ENCODE measurements around the gene ISCA2.

ISCA2 gene

DNA sequence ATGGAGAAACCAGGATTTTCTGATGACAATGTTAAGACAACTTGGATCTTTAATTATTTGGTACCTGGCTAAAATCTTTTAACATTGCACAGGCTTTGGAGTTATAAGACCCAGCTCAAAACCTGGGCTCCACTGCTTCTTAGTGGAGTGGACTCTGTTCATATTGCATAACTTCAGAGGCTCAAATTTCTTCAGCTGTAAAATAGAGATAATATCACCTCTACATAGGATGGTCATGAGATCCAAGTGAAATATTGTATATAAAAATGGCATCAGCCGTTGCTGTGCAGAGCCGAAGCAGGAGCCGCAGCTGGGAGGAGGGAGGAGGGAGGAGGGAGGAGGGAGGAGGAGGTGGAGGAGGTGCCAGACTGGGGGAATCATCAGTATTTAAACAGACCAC is 11.0 kb upstream of the ISCA2 start:
- no peak for DNase-seq (ENCODE audit: low read depth, low spot score)

DNA sequence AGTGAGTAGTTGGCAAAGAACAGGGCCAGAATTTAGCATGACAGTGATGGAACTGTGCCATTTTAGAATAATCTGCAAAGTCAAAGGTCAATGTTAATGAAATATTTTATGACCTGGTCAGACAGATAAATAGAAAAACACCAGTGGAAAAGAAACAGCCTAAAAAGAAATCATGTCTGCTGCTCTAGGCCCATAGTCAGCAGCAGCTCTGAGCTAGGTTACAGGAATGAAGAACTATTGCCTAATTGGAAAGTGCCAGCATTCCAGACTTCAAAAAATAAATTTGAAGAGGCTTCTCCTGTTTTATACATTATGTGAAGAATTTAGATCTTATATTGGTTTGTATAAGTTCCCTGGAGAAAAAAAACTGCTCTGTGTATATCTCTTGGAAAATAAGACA is 10.2 kb upstream of the ISCA2 start:
- no peak for DNase-seq (ENCODE audit: low read depth, low spot score)

DNA sequence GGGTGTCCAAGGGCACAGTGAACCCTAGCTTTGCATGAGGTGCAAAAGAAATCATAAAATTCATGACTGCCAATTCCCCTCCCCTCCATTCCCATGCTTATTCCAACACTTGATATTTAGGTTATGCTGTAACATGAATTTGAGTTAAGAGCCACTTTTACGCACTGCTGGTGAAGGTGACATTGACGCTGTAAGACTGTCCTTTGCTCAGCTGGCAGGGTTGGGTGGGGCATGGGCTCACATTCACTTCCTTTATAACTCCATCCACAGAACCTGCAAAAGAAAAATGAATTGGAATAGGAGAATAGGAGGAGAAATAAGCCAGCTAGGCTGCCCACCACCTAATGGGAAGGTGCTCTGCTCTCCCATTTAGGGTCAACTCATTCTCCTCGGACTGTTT is 7.4 kb upstream of the ISCA2 start:
- no peak for DNase-seq (ENCODE audit: low read depth, low spot score)

DNA sequence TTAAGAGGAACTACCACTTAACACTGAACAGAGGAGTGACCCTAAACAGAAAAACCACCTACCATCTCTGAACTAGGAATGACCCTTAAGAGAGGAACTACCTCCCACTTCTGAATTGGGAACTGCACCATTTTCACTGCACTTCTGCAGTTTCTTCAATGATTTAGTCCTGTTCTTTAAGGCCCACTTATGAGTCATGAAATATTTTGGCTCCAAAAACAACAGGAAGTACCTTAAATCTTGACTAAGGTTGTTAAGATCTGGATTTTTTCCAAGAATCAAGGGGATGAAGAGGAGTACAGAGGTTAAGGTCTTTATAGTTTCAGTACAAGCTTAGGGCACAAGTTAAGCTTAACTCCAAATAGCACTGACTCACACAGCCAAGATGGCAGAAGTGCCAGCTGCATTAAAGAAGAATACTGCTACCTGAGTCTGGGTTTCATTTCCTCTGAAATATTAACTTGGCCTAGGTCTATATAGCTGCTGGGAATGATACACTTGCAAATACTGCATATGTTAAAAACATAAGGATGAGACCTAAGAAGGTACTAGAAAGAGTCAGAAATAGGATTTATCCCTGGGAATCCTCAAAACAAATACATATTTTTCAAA is 4.7 kb upstream of the ISCA2 start:
- no peak for DNase-seq (ENCODE audit: low read depth, low spot score)

DNA sequence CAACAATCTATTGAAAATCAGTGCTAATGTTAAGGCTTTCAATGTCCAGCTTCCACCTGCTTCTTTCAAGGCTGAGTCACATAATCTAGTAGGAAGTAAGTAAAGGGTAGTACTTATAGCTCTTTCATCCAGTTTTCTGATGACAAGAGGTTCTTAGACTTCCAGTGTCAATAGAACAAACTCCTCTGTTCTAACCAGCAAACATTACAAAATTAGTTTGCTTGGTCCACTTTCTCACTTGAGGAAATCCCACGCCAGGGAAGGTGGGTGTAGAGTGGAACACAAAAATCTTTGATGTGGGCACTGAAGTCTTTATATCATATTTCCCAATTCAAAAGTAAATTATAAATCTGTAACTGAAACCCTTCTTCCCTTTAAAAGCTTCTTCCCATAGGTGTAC is 3.1 kb upstream of the ISCA2 start:
- DNase-seq (ENCODE audit: low read depth, low spot score): no peak

DNA sequence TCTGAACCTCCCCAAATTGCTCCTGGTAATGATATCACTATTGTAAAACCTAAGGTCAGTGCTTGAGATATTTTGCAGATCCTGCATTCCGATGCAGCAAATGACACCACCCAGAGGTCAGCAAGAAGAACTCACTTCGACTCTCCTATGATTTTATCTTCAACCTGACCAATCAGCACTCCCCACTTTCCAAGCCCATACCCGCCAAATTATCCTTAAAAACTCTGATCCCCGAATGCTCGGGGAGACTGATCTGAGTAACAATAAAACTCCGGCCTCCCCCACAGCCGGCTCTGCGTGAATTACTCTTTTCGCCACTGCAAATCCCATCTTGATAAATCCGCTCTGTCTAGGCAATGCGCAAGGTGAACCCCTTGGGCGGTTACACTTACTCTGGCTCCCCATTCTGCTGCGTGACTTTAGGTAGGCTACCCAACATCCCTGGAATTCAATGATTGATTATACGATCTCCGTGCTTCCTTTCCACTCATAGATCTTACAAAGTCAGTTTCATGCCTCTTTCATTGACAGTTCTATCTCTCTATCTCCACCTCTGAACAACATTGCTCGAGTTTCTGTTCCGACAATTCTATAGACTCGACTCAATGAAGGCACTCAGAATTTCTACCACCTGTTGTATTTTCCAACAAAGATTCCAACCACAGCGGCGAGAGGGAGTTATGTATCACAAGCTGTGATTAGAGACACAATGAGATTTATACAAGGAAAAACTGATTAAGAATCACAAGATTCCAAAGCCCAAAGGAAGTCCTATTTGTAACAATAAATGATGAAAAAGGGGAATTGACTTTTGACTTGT is 1.4 kb upstream of the ISCA2 start:
- no peak for DNase-seq (ENCODE audit: low read depth, low spot score)

DNA sequence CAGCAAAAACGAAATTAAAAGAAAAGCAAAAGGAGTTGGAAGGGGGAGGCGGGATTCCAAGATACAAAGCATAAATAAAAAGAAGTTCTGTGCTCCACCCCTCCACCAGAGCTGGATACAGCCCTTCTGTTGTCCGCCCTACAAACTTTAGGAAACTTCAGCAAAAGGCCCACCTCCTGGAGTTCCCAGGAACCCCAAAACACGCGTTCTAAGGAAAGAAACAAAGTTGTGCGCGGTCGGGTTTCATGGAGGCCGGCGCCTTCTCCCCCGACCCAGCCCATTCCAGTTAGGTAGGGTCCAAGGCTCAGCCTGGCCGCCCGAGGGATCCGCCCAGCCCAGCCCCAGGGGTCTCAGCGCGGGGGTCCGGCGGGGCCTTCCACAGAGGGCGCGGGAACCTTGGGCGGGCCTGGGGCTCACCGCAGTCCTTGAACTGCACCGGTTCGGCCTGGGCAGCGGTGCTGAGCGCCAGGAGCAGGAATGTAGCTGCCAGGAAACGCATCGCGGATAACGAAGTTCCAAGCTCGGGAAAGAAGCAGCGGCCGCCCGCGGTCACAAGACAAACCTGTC is 706 bp upstream of the ISCA2 start, which contains the start of gene NPC2:
Gene NPC2, minus strand, starts transcription at position 530 of the 567 bp plus-strand sequence. Its CDS starts 31 bp downstream, at position 499.
- DNase-seq (ENCODE audit: low read depth, low spot score): no peak

DNA sequence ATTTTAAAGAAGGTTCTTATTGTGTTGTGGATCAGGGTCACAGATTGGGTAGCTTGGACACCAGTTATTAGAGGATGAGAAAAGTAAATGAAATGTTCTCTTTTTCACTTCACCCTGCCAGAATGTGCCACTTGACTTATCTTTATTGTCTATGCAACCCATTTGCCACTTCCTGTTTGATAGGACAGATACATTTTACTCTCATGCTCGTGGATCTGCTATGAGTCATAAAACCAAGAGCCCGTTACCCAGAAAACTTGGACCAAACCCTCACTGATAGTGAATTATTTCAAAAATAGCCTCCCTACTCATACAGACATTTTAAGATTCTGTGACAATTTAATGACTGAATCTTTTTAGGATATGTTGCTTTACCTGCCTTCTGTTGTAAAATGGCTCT is 1.8 kb downstream of the ISCA2 start:
- no peak for DNase-seq (ENCODE audit: low read depth, low spot score)

DNA sequence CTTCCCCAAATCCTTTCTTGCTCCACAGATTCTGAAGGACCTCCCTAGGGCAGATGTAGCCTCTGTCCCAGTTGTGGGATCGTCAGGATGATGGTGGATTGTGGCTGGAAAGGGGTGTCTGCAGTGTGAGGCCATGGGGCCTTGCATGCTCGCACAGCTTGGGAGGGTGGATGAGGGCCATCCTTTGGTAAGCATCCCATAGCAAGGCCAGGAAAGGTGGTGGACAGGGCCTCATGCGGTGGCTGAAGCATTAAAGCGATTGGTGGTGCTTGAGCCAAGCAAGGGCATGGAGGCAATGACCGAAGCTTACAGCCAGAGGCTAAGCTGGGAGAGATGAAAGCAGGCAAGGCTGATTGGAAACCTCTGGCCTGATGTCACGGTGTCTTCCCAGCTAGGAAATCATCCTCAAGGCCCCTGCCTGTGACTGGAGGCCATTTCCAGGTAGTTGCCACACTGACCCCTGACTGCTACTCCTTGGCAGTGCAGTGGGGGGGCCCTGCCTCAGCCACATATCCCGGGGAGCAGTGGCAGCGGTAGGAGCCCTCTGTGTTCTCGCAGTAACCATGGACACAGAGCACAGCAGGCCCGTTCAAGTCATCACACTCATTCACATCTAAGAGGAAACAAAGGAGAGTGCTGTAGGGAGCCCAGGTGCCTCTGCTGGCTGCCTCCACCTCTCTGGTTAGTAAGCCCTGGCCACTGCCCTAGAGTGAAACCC is 7.0 kb downstream of the ISCA2 start:
- DNase-seq (ENCODE audit: low read depth, low spot score): no peak

DNA sequence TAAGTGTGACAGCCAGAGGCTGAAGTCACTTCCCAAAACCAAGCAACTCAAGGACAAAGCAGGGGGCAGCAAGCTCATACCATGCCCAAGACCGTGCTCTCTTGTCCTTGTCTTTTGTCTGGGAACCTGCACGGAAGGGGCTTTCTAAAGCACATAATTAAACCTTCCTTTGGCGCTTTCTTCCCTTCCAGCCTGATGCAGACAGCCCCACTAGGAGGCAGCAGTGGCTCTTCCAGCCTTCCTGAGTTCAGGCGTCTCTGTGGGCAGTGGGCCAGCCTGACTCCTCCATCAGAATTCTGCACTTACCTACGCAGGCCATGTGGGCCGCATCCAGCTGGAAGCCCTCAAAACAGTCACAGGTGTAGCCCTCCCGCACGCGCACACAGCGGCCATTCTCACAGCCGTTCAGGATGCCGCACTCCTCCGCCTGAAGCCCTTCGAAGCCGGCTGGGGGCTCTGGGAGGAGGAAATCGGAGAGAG is 7.6 kb downstream of the ISCA2 start:
- DNase-seq (ENCODE audit: low read depth, low spot score): no peak

DNA sequence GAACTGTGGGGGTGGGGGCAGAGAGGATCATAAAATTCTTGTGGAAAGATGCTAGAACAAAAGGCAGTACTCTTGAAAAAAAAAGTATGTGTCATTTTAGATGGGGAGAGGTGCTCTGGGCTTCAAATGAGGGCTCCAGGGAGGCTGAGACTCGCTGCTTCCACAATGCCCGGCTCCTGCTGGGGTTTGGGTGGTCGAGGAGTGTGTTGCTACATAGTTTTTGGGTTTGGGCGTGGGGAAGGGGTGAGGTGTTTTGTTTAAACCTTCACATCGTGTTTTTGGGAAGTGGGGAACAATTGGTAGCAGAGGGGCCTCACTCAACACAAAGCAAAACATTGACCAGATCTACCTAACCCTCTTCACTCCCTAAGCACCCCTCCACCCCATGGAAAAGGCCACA is 8.1 kb downstream of the ISCA2 start:
- DNase-seq (ENCODE audit: low read depth, low spot score): no peak

DNA sequence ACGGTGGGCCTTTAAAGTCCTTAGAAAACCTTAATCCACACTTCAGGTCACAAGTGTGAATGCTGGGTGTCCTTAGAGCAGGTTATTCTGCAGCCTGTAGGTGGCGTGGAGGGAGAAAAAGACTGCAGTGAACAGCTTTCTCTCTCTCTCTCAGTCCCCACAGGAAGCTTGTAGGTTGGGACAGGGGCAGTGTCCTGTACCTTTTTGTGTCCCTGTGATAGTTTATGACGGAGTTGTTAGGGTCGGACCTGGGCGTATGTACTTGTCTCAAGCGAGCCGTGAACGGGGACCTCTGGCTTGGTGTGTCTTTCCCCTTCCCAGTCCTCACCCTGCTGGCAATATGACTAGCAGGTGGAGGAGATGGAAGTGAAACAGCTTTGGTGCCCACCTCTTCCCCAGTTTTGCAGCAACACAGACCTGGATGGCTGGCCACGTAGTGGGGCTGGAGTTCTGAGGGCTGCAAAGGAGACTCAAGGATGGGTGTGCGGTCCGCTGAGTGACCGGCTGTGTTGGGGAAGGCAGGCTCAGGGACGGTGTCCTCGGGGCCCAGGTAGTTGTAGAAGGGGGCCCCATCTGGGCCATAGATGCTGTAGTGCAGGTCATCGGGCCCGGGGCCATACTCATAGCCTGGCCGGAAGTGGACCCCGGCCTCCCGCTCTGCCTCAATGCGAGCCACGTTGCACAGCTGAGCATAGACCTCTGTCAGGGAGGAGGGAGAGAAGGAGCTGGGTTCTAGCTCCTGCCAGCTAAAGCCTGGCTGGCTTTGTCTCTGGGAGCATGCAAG is 8.9 kb downstream of the ISCA2 start:
- no peak for DNase-seq (ENCODE audit: low read depth, low spot score)

DNA sequence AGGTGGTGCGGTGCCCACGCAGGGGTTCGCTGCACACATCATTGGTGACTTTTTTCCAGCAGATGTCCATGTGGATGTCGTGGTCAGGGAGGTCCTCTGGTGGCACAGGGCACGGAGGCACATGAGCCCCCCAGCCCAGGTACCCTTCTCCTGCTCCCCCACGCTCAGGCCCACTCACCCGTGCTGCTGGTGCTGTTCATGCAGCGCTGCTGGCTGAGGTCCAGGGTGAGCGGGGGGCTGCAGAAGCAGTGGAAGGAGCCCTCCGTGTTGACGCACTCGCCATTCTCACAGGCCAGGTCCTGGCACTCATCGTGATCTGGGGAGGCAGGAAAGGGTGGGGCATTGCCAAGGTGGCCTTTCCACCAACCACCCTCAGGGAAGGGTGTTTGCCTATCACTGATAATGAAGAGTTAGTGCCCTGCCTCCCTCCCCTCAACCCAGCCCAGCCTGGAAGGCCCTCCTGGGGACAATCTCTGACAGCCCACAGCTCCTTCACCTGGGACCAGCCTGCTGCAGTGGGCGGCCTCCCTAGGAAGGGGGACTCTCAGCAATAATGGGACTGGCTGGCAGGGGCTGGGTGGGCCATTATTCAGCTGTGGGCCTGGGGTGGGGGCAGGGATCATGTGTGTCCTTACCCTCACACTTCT is 9.8 kb downstream of the ISCA2 start:
- DNase-seq (ENCODE audit: low read depth, low spot score): no peak

DNA sequence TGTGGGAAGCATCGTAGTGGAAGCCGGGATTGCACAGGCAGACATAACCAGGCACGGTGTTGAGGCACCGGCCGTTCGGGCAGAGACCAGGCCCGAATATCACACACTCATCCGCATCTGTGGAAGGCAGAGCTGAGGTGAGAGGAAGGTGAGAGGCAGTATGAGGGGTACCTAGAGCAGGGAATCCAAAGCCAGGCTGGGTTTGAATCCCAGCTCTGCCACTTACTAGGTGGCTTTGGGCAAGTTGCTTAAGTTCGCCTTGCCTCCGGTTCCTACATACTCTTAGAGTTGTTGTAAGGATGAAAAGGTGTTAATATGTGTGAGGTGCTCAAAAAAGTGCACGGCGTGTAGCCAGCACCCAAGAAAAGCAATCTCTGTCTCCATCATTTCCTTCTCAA is 10.4 kb downstream of the ISCA2 start:
- DNase-seq (ENCODE audit: low read depth, low spot score): no peak

DNA sequence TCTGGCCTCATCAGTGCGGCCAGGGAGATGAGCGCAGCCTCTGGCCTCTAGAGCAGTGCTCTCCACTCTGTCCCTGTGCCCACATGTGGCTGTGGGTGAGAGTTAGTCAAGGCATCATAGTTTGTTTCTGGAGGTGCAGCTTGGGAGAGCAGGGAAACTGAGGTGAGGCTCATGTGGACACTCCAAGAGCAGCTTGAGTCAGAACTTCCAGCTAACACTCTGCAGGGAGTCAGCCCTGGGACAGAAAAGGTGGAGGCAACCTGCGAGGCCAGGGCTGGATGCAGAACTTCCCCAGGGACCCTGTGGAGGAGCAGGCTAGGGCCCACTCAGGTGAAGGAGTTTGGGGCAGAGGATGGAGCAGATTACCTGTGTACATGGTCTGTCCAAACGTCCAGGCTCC is 10.8 kb downstream of the ISCA2 start:
- DNase-seq (ENCODE audit: low read depth, low spot score): no peak

DNA sequence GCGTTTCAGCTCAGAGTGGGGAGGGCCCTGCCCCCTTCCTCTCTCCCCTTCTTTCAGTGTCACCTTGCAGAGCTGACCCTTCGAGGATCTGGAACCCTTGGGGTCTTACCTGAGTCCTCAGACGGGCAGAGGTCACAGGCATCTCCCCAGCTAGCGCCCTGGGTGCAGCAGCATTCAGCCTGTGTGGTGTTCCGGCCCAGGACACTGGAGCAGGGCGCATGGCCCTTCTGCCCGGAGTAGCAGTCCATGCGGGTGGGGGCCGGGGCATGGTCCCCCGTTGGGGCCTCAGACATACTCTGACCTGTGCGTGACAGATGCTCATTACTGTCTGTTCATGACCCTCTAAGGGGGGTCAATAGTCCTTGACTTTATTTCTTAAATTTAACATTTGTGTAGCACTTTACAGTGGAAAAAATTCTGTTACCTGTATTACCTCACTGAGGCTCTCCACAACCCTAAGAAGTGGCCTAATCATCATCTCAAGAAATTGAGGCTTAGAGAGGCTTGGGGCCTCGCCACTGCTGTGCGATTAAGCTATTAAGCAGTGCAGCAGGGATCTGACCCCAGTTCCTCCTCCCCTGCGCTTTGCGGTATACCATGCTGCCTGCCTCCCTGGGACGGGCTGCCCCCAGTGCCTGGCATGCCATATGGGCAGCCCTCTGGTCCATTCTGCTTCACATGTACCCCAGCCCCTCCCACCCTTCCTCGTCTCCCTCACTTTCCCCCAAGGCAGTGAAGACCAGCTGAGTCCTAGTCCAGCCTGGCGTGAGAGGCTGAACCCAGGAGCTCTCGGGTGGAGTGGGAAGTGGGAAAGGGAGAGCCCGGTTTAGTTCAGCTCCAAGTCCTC is 11.5 kb downstream of the ISCA2 start:
- DNase-seq (ENCODE audit: low read depth, low spot score): no peak

DNA sequence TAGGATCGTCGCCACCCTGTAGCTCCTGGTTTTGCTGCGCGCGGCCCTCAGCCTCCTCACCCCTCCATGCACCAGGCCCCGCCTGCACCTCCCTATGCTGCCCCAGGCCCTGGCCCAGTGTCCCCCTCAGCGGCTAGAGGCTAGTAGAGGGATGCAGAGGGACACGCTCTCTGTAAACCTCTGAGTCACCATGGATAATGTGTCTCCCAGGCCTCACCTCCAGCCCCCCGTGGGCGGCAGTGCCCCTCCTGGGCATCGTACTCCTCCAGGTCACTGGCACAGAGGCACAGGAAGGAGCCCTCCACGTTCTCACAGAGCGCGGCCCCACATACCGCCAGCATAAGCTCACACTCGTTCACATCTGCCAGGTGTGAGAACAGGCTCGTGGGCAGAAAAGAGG is 12.3 kb downstream of the ISCA2 start:
- no peak for DNase-seq (ENCODE audit: low read depth, low spot score)

DNA sequence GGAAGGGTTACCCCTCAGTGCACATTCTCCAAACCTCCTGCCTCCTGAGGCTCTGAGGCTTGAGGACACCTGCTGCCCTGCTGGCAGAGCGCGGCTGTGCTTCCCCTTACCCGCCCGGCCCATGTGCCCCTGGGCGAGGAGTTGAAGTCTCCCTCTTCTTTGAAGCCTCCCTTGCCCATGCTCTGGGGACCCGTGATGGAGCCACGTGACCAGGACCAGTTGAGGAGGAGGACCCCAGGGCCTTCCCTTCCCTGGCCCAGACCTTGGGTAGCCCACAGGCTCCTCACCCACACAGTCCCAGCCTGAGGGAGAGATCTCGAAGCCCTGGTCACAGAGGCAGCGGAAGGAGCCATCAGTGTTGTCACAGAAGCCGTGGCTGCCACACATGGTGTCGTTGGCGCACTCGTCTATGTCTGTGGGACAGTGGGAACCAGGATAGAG is 12.9 kb downstream of the ISCA2 start:
- DNase-seq (ENCODE audit: low read depth, low spot score): no peak

DNA sequence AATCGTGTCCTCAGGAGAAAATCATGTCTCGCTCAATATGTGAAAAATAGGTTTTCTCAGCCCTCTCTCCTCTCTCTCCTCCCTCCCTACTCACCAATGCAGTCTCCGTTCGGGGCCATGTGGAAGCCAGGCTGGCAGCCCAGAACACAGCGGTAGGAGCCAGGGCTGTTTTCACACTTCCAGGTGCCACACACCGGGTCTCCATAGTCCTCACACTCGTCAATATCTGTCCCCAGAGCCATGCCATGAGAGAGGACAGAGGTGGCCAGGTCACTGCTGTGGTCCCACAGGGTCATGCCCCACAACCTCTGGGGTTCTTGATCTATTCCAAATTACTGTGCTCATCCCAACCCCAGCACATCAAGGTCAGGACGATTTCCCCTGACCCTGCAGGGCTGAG is 13.5 kb downstream of the ISCA2 start:
- DNase-seq (ENCODE audit: low read depth, low spot score): no peak

DNA sequence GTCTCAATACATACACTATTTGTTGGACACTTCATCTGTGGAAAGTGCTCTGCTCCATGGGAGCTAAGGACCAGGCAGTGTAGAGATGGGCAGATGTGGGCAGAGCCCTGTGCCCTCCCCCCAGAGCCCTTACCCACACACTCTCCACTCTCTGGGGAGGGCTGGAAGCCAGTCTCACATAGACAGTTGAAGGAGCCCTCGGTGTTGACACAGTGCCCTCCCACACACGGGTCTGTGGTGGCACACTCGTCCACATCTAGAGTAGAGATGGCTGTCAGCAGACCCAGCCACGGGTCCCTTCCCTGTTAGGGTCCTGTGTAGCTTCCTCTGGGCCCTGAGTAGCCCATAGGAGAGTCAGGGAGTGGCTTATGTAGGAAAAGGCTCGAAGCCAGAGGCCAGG is 14.3 kb downstream of the ISCA2 start:
- no peak for DNase-seq (ENCODE audit: low read depth, low spot score)
